ENCODE results near the gene STX18.

The STX18 gene

DNA sequence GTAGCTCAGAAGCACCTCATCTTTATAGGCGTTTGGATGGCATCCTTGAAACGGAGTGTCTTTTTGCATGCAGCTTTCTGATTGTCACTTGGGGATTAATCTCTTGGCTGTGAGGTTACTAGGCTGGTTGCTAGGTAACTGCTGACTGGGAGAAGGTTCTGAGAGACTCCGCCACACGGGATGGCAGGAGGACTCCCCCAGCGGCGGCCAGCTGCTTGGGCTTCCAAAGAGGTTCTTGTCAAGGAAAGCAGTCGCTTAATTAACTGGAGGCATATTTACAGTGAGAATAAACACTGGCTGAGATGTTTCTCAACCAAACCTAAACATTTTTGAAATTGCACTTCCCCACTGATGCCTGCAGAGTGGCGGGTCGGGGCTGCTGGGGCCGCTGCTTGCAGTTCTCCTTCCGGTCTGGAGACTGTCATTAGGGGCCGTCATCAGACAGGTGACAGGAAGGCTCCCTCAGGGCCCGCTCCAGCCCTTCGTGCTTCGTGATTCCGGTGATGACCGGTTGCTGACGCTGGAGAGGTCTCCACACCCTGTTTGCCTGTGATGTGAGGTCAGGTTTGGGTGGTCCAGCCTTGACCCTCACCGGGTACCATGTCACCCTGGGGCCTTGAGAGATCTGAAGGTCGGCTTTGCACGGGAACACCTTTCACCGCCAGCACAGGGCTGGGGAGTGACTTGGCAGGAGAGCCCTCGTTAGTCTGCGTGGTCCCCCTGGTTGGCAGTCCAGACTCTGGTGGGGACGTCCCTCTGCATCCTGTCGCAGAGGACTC is 145.8 kb downstream of the STX18 start:
- DNase-seq (ENCODE audit: low read depth, low spot score): no peak
- H3K4me3 ChIP-seq (ENCODE audit: low read depth, low read length): no peak overlapping the region
- in situ Hi-C loops (cut with HindIII; ENCODE audit: low sequenced_read_pairs): no loop called here
- TF ChIP-seq, protein P1, sequence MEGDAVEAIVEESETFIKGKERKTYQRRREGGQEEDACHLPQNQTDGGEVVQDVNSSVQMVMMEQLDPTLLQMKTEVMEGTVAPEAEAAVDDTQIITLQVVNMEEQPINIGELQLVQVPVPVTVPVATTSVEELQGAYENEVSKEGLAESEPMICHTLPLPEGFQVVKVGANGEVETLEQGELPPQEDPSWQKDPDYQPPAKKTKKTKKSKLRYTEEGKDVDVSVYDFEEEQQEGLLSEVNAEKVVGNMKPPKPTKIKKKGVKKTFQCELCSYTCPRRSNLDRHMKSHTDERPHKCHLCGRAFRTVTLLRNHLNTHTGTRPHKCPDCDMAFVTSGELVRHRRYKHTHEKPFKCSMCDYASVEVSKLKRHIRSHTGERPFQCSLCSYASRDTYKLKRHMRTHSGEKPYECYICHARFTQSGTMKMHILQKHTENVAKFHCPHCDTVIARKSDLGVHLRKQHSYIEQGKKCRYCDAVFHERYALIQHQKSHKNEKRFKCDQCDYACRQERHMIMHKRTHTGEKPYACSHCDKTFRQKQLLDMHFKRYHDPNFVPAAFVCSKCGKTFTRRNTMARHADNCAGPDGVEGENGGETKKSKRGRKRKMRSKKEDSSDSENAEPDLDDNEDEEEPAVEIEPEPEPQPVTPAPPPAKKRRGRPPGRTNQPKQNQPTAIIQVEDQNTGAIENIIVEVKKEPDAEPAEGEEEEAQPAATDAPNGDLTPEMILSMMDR (IDR thresholded peaks at IDR 0.05; ENCODE audit: low read depth, low read length): no peak

DNA sequence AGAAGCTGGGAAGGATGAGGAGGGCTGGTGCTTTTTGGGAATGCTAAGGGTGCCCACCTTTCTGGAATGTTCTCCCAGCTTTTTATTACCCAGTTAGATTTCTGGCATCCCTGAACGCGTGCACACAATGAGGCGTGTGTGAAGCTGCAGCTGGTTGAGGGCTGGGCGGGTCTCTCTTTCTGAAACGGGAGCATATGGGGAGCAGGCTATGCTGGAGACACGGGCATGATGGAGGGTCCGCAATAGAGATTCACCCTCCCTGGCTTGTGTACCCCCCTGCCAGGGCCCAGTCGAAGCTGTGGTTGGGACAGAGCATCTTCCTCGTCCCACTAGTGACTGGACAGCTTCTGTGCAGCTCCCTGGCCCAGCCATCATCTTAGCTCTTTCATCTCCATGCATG is 146.5 kb downstream of the STX18 start:
- no peak overlapping the region for H3K4me3 ChIP-seq (ENCODE audit: low read depth, low read length)
- no peak for DNase-seq (ENCODE audit: low read depth, low spot score)
- TF ChIP-seq, protein P1 (IDR thresholded peaks at IDR 0.05; ENCODE audit: low read depth, low read length): no peak
- in situ Hi-C loops (cut with HindIII; ENCODE audit: low sequenced_read_pairs): no loop called here

DNA sequence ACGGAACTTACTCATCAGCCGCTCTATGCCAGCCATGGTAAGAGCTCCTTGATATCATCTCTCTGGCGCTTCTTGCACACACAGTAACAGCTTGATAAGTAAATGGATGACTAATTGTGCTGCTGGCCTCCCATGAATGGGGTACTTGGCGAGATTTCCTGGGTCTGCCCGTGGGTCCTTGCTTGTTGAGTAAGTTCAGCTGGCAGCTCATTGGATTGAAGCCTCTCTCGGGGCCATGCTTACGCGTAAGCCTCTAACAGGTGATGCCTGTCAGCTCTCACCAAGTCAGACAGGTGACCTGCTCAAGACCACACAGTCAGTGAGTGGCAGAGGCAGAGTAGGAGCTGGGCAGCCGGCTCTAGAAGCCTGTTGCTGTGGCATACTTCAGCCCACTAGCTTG is 147.2 kb downstream of the STX18 start:
- TF ChIP-seq, protein P1 (IDR thresholded peaks at IDR 0.05; ENCODE audit: low read depth, low read length): no peak
- no peak overlapping the region for H3K4me3 ChIP-seq (ENCODE audit: low read depth, low read length)
- DNase-seq (ENCODE audit: low read depth, low spot score): peak; percentile 28
- in situ Hi-C loops (cut with HindIII; ENCODE audit: low sequenced_read_pairs): no loop called here

DNA sequence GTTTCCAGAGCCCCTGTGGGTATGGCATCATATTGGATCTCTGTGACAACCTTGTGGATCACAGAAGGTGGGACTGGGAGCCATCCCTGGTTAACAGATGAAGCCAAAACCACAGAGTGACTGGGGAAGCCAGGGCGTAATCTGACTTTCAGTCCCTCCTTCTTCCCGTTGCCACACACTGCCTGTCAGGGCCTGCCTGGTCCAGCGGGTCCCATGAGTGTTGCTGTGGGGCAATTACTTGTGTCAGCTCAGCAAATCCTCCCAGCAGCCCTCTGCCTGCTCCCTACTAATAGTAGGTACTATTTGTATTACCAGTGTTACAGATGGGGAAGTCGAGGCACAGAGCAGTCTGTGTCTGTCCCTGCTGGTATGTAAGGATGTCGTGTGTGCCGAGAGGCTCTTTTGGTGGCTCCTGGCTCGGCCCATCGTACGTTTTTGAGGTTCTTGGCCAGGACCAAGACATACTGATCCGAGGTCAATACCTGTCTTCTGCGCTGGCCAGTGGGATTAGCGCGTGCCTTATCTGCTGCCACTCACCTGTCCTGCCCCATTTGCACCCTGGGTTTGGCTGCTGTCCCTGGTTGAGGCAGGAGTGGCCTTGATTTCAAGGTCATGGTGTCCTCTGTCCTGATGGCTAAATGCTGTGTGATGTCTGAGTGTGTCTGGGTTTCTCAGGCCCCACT is 149.2 kb downstream of the STX18 start:
- TF ChIP-seq, protein P1 (IDR thresholded peaks at IDR 0.05; ENCODE audit: low read depth, low read length): no peak
- no peak for DNase-seq (ENCODE audit: low read depth, low spot score)
- H3K4me3 ChIP-seq (ENCODE audit: low read depth, low read length): no peak overlapping the region
- in situ Hi-C loops (cut with HindIII; ENCODE audit: low sequenced_read_pairs): no loop called here

DNA sequence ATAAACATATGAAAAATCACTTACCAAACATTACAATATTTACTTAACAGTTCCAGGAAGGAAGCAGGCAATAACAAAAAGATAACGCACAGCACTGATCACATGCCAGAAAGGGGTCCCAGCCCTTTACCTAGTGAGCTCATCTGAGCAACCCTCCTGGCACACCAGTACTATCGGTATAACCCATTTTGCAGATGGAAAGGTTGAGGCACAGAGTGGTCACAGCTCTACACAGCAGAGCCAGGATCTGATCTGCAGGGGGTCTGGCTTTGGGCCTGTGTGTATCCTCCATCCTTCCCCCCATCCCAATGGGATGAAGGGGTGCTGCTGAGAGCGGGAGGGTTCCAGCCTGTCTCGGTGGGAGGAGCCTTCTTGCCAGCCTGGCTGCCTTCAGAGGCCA is 150.0 kb downstream of the STX18 start:
- in situ Hi-C loops (cut with HindIII; ENCODE audit: low sequenced_read_pairs): no loop called here
- TF ChIP-seq, protein P1 (IDR thresholded peaks at IDR 0.05; ENCODE audit: low read depth, low read length): no peak
- no peak for DNase-seq (ENCODE audit: low read depth, low spot score)
- H3K4me3 ChIP-seq (ENCODE audit: low read depth, low read length): no peak overlapping the region

DNA sequence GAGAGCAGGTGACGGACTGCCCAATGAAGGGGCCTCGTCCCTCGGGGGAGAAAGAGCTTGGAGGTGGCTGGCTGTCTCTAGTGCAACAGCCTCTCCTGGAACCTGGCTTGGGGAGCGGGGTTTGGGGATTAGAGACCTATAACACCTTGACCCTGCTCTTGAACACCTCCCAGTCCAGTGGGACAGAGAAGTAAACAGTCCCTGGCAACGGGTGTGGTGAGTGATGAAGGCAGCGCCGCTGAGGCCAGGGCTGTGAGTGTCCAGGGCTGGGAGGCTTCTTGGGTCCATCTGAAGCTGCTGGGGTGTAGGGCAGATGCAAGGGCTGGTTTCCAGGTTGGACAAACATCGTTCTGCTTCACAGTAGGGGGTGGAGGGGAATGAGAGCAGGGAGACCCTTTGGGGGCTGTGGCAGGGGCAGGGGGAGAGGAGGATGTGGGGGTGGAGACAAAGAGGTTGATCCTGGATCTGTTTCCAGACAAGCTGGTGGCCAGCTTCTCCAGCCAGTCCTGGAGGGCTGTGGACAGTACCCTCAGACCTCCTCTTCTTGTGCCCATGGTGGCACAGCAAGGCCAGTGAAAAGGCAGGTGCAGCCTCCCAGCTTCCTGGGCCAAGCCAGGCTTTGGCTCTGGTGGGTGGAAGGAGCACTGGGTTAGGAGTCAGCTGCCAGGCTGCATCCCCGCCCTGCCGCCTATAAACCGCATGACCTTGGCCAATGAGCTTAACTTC is 151.2 kb downstream of the STX18 start:
- no peak overlapping the region for H3K4me3 ChIP-seq (ENCODE audit: low read depth, low read length)
- no peak for DNase-seq (ENCODE audit: low read depth, low spot score)
- in situ Hi-C loops (cut with HindIII; ENCODE audit: low sequenced_read_pairs): no loop called here
- TF ChIP-seq, protein P1 (IDR thresholded peaks at IDR 0.05; ENCODE audit: low read depth, low read length): no peak

All from astrocyte of the spinal cord (primary cell).